PFSK-1 (cell line): ENCODE measurements around the gene ITGBL1.

ENCODE experiments used
- POLR2AphosphoS5 ChIP-seq: IDR thresholded peaks from 2 replicates; pipeline ENCODE4 v1.6.1; 2012; ENCODE audit warnings: low read depth, mild to moderate bottlenecking, control low read depth, low read length, moderate library complexity
- SIN3A ChIP-seq: IDR thresholded peaks from 2 replicates; pipeline ENCODE4 v1.6.1; 2012; ENCODE audit warnings: mild to moderate bottlenecking, low read length, moderate library complexity, borderline replicate concordance; ENCODE audit not compliant: insufficient read depth
- TAF1 ChIP-seq: IDR thresholded peaks from 2 replicates; pipeline ENCODE4 v1.6.1; 2012; ENCODE audit warnings: low read length, control low read depth, borderline replicate concordance; ENCODE audit not compliant: insufficient read depth

GRCh38 chr13:101492251-101492910 is 39.9 kb downstream of the ITGBL1 start:
- TF ChIP-seq SIN3A (no peak), TAF1 (no peak), POLR2AphosphoS5 (no peak)
